Measurements from ENCODE around the gene SCAI. TPM values are rescaled to one million over a fixed set of nuclear protein-coding genes. Genes with fewer than 3 reads are reported as not detected.

SCAI gene
- total and polyA plus RNA-seq, 9 of the 15 experiments (the other 6 are each of a cell fraction or from before 2014, with no cell fraction given) = 0.70 to 12.4 (median 4.2) TPM

GRCh38 chr9:124980431-124980830, 162.9 kb downstream of the SCAI start (continued):
- no peak for TF ChIP-seq MCM7 (IDR thresholded peaks at IDR 0.05)
- TF ChIP-seq ZNF165 (CRISPR knock-in tag; IDR thresholded peaks at IDR 0.05; ENCODE audit: borderline replicate concordance) = no peak
- TF ChIP-seq ETS1 (conservative IDR thresholded peaks at IDR 0.05; ENCODE audit: control insufficient read depth, low read depth, low read length) = no peak
- no peak for TF ChIP-seq ZNF253 (CRISPR knock-in tag; conservative IDR thresholded peaks at IDR 0.05)
- no peak for TF ChIP-seq POLR2H (tag; IDR thresholded peaks at IDR 0.05; ENCODE audit: low read depth)

GRCh38 chr9:124975131-124975530, 168.2 kb downstream of the SCAI start:
- 74% methylated on average over 2 of the region's 2 CpGs for WGBS (ENCODE audit: insufficient coverage, low coverage, missing lambda C conversion rate)
- Histone ChIP-seq H3K9me1 (ENCODE audit: control insufficient read depth, insufficient read depth, low read length) (no peaks in the 10 kb centered on the region), H3K4me1 (replicated peaks in 1 of 2; ENCODE audit: control insufficient read depth in 2 of 2, insufficient read depth in 2 of 2, low read length in 2 of 2) (no peaks in the 10 kb centered on the region; a peak in 1 of 5 replicates), H4K20me1 (replicated peaks; ENCODE audit: control insufficient read depth, insufficient read depth, low read length) (no peaks in the 10 kb centered on the region), H3K4me3 (no peak overlapping the region), H3K36me3 (ENCODE audit: control insufficient read depth, insufficient read depth, low read length) (peaks cover 35% of the 10 kb centered on the region), H3K4me2 (ENCODE audit: insufficient read depth, low read length) (no peak overlapping the region), H2AFZ (ENCODE audit: low read depth, low read length) (no peak overlapping the region), H3K27ac (ENCODE audit: extremely low read depth, low read depth, low read length) (no peak overlapping the region), H3K9ac (ENCODE audit: insufficient read depth in 1 of 2, low read depth in 2 of 2, low read length in 2 of 2) (no peak overlapping the region), H3K9me3 (replicated peaks; ENCODE audit: control insufficient read depth, insufficient read depth, low read depth, low read length) (peaks cover 4% of the 10 kb centered on the region; the same call in 1 of the 2 replicates), H3K79me2 (ENCODE audit: control insufficient read depth, insufficient read depth, low read length) (no peaks in the 10 kb centered on the region), H3K27me3 (ENCODE audit: control insufficient read depth in 2 of 2, insufficient read depth in 2 of 2, low read length in 2 of 2) (no peaks in the 10 kb centered on the region)
- POLR2A ChIA-PET = interaction anchor here (0.6 kb wide), 1 partner anchor 102 kb away, joined by 4 read pairs; no protein-coding TSS in a partner anchor
- CTCF ChIA-PET (ENCODE audit: low intra/inter-chr PET ratio) = no interaction called here
- FAIRE-seq (no peak), DNase-seq (ENCODE audit: extremely low read depth in 1 of 4, low spot score in 3 of 4) (no peak), ATAC-seq (no peak)
- TF ChIP-seq LARP7 (IDR thresholded peaks at IDR 0.05) = no peak
- no peak for TF ChIP-seq RBM22 (IDR thresholded peaks at IDR 0.05; ENCODE audit: low read depth, low read length, poor library complexity, severe bottlenecking)
- no peak for TF ChIP-seq POLR2H (tag; IDR thresholded peaks at IDR 0.05; ENCODE audit: low read depth)
- no peak for TF ChIP-seq TCF15 (CRISPR knock-in tag; IDR thresholded peaks at IDR 0.05)
- no peak for TF ChIP-seq MCM5 (IDR thresholded peaks at IDR 0.05; ENCODE audit: low read depth)
- no peak for TF ChIP-seq FOS (IDR thresholded peaks at IDR 0.05; ENCODE audit: extremely low read depth, insufficient read length)
- TF ChIP-seq NR1H2 (CRISPR knock-in tag; IDR thresholded peaks at IDR 0.05) = no peak
- TF ChIP-seq PHF20 (IDR thresholded peaks at IDR 0.05; ENCODE audit: partially characterized antibody) = no peak
- no peak for TF ChIP-seq MAX (CRISPR knock-in tag; IDR thresholded peaks at IDR 0.05)
- no peak for TF ChIP-seq CEBPZ (IDR thresholded peaks at IDR 0.05; ENCODE audit: borderline replicate concordance, low read depth, low read length)
- no peak for TF ChIP-seq PYGO2 (tag; IDR thresholded peaks at IDR 0.05)
- no peak for TF ChIP-seq ZNF830 (CRISPR knock-in tag; IDR thresholded peaks at IDR 0.05)
- TF ChIP-seq ZNF133 (CRISPR knock-in tag; IDR thresholded peaks at IDR 0.05) = no peak
- no peak for TF ChIP-seq GTF2E2 (tag; IDR thresholded peaks at IDR 0.05)
- in situ Hi-C loops (cut with MboI) = no loop called here
- no TSS peak for BruUV-seq (replicated peaks)
- intact Hi-C loops (cut with micrococcal nuclease) = no loop called here

Data from K562 (cell line).